NCI-H2029 treated with DMSO at 0.1 percent for 48 hours (cell line): Measurements from ENCODE around the gene FGF2.
"Not testable (repeated sequence)": the region's sequence is repeated elsewhere in the genome, so short reads cannot be mapped to it uniquely, and the experiment has no call there.

ENCODE experiments used
- DNase-seq: peaks from one replicate; lab custom pipeline; 2025; lab: John Stamatoyannopoulos, UW

The FGF2 gene

DNA sequence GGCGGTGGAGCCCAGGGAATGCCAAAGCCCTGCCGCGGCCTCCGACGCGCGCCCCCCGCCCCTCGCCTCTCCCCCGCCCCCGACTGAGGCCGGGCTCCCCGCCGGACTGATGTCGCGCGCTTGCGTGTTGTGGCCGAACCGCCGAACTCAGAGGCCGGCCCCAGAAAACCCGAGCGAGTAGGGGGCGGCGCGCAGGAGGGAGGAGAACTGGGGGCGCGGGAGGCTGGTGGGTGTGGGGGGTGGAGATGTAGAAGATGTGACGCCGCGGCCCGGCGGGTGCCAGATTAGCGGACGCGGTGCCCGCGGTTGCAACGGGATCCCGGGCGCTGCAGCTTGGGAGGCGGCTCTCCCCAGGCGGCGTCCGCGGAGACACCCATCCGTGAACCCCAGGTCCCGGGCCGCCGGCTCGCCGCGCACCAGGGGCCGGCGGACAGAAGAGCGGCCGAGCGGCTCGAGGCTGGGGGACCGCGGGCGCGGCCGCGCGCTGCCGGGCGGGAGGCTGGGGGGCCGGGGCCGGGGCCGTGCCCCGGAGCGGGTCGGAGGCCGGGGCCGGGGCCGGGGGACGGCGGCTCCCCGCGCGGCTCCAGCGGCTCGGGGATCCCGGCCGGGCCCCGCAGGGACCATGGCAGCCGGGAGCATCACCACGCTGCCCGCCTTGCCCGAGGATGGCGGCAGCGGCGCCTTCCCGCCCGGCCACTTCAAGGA lies at the start of gene FGF2:
FGF2 (plus strand) TSS at position 279 of the 705 bp plus-strand sequence; CDS start at position 623, 344 bp downstream.
- DNase-seq, result no peak

DNA sequence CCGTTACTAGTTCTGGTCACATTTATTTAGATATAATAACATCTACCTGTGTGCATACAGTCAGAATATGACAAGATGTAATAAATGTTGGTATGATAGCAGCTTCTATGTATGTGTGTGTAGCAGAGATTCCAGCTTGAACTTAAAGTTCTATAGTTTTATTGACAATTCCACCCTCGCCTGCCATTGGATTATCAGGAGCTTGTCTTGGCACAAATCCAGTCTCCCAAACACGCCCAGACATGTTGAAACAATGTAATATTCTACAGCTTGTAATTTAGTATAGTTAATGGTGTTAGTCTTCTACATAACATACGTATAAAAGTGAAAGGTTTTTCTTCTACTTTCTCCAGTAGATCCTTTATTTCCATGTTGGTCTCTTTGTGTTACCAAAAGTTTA lies 49.7 kb upstream of the FGF2 start:
- DNase-seq, result no peak

DNA sequence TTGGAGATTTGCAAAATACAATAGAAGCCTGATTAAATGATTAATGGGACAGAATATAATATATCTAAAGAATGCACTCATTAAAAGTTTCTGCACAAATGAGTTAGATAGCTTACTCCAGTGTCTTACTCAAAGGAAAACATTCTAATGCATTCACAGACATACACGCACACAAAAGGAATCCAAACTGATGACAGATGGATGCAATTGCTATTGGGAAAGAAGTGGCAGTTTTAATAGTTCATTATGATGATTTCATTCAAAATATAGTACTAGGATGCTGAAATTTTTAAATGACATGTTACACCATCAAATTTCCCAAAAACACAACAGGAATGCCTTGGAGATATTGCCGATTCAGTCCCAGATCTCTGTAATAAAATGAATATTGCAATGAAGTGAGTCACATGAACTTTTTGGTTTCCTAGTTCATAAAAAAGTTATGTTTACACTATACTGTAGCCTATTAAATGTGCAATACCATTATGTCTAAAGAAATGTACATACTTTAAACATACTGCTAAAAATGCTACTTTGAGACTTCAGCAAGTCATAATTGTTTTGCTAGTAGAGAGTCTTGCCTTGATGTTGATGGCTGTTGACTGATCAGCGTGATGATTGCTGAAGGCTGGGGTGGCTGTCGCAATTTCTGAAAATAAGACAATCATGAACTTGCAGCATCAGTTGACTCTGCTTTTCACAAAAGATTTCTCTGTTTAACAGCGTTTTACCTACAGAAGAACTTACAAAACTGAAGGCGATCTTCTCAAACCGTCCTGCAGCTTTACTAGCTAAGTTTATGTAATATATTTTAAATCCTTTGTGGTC lies 48.6 kb upstream of the FGF2 start:
- no peak for DNase-seq

DNA sequence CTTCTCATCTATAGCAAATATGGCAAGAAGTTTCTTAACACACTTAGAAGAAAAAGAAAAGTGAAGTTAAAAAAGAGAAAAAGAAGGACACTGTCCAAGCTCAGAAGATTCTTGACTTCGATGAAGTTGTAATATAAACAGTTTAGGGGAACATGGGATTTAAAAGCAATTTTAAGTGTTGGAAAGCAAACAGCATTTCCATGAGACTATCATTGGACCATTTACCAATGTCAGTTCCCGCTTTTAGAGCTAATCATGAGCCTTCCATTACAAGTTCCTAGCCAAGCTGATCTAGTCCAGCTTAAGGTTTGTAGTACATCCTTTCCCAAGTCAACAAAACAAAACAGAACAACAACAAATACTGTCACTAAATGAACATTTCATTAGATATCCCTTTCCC lies 45.1 kb upstream of the FGF2 start:
- DNase-seq, result no peak

DNA sequence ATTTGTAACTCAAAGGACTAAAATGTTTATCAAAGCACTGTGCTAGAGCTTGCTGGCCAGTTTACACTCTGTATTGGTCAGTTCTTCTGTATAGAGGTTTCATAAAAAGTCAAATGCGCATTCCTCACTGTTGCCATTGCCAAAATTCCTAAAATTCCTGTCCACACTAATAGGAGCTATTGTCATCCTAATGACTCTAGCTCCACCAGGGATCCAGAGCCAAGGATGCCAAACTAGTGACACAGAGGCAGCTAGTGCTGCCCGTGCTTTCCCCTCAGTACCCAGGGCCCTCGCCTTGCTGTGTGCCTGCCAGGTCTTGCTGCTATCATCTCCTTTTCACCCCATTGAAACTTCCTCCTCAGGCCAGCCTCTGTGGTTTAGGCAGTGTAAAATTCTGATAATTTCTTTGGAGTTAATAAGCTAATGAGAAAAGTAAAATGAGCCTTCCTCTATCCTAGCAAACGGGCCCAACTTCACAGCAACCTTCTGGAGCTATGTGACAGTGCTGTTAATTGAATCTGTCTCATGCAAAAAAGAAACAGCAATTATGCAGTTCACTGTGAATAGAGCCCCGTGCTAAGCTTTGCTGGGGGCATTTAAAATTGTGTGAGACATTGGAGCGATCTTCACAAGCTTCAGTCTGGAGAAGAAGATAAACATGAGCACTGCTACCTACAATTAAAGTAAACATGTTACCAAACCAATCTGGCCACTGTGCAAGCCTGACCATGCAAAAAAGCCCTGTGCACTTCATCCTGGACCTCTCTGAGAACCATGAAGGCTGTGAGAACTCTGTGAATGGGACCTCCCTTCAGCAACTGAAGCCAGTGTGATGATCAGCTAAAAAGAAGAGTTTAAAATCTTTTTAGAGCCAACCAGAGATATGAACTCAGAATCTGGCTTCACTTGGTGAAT lies 43.1 kb upstream of the FGF2 start:
- DNase-seq, result no peak

DNA sequence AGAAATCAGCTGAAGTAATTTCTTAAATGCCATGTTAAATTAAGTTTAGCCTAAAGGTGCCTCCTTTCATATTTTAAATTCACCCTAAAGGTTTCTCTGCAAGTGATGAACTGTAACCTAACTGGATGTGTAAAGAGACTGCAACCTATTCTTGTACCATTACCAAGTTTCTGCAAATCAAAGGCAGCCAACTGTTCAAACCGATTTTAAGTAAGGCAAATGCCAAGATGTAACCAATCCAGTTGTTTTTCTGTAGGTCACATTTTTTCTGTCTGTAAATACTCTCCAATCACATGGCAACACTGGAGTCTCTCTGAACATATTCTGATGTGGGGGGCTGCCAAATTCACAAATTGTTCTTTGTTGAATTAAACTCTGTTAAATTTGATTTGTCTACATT lies 42.4 kb upstream of the FGF2 start:
- no peak for DNase-seq

DNA sequence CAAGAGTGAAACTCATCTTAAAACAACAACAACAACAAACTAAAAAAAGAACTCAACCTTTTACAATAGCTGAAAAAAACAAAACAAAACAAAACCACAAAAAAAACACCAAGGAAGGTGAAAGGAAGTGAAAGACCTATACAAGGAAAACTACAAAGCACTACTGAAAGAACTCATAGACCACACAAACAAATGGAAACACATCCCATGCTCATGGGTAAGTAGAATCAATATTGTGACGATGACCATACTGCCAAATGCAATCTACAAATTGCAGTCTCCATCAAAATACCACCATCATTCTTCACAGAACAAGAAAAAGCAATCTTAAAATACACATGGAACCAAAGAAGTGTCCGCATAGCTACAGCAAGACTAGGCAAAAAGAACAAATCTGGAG lies 41.5 kb upstream of the FGF2 start:
- no peak for DNase-seq

DNA sequence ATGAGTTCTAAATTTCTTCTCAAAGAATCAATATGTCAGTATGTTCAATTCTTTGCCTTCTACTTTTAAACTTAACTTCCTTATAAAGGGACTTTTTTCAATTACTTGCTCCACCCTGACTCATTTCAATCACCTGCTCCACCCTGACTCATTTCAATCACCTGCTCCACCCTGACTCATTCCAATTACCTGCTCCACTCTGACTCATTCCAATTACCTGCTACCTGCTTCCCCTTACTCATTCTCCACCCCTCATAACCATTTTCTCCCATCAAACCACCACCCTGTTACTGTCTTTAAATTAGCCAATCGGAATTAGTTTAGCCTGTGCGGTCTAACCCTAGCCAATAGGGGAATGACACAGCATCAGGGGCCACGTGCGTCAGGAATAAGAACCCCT lies 40.3 kb upstream of the FGF2 start:
- DNase-seq, result not testable (repeated sequence)

DNA sequence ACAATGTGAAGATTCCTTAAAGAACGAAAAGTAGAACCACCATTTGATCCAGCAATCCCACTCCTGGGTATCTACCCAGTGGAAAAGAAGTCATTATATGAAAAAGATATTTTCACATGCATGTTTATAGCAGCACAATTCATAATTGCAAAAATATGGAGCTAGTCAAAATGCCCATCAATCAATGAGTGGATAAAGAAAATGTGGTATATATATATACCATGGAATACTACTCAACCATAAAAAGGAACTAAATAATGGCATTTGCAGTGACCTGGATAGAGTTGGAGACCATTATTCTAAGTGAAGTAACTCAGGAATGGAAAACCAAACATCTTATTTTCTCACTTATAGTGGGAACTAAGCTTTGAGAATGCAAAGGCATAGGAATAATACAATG lies 39.7 kb upstream of the FGF2 start:
- not testable (repeated sequence) for DNase-seq

DNA sequence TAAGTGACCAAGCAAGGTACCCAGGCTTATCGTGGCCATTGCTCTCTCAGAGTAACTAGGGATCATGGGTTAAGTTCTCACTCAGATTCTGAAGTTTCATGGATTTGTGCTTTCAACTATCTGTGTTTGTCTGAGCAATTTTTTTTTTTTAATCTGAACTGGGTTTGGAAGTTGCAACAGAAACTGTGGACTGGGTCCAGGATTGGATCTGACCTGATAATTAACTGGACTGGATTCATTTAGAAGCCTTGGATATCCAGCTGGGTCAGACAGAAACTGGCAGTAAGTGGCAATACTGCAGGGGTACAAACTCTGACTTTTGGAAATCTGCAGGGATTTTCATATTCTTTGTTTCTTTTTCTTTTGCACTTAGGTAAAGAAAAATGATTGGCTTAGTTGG lies 38.7 kb upstream of the FGF2 start:
- no peak for DNase-seq

DNA sequence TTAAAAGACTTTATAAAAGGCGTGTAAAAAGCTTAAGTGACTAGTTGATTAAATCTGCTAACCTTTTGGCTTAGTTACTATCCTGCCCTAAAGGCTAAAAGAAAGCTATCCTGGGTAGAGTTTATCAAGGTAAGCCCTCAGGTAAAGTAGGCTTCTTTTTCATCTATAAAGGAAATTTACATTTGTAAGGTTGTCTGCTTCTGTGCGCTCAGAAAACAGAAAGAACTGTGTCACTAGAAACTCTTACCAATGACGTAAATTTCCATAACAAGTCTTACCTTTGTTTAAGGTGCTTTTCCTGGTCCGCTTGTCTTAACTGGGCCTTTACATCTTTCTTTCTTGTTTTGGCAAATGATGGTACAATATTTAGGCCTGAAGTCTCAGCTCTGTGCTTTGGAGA lies 37.7 kb upstream of the FGF2 start:
- no peak for DNase-seq

DNA sequence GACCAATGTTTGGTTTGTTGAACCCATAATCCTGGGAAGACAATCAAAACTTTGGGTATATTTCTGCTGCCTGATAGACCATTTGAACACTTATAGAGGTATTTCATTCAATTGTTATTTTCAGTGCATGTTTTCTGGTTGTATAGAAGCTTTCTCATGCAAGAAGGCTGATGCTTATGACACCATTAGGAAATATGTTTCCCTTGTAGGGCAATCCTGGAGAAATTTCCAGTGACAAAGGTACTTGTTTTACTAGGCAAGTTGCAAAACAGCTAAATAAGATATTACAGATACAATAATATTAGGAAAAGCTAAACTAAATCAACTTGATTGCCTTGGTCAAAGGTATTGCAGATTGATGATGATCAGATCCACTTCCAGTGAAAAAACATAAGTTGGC lies 32.8 kb upstream of the FGF2 start:
- no peak for DNase-seq

DNA sequence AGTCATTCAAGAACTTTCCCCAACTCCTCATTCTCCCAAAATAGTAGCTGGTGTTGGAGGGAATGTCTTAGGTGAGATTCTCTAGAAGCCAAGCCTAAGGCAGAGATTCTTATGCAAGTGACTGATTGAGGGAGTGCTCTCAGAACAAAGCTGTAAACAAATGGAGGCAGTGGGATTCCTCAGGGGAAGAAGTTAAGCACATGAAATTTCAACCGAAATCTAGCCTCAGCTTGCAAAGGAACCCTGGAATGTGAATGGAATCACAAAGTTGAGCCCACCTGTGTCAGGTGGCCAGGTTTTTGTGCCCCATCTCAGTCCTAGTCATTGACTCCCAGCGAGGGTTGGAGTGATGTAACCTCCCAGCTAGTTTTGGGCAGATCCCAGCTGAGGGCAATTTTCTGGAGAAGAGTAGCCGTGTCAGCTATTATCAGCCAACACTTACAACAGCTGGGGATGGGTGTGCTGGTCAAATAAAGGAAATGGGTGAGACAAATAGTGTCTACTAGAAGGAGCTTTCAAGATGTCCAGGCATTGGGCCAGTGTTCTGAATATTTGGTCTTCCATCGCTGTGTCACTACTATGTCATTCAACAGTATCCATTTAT lies 29.7 kb upstream of the FGF2 start:
- no peak for DNase-seq

DNA sequence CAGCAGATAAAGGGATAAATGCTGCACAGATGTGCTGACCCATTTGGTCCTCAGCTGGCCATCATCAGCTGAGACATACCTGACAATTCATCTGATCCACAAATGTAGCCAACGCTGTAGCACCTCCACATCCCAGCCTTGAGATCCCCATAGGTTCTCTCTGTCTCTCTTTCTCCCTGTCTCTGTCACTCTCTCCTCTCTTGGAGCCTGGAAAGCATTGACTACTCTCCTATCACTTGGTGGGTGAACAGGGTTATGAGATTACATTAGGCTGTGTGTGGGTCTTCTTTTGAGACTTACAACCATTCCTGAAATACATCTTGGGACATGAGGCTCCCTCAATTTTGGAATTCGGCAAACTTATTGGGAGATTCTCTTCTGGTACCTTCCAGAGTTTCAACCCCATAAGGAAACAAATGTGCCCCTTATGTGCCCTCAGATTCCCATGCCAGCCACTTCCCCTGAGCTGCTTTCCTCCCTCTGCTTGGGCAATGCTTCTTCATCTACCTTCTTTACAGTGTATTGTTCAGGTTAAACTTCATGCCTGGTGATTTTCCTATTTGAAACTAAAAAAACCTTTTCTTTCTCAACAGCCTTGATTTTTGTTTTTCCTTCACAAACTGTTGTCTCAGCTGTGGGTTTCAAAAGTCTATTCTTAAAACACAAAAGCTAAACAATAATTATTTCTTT lies 29.1 kb upstream of the FGF2 start:
- no peak for DNase-seq

DNA sequence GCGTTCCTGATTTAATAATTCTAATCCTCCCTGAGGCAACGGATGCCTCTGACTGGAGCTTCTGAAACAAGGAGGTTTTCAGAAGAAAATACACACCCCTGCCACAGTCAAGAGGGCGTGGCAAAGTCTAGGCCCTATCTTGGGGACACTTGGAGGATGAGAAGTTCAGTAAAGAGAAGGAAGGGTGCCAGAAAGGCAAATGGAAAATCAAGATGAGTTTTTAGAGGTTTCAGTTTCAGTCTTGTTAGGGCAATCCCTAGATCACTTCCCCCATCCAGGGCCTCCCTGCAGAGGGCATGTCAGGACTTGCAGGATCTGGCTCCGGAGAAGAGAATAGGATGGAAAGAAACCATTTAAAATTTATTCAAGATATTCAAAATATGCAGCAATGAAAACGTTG lies 28.5 kb upstream of the FGF2 start:
- no peak for DNase-seq

DNA sequence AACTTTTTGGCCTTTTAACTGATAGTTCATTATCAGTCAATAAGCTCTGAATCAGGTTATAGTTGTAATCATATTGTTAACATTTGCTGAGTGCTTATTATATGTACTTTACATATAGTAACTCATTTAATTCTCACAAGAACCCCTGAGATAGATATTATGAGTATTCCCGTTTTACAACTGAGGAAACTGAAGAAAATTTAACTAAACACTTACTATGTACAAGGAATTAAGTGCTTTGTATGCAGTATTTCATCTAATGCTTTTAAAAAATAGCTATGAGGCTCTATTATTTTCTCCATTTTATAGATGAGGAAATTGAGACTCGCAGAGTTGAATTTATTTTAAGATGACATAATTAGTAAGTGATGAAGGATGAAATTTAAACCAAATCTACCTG lies 27.7 kb upstream of the FGF2 start:
- DNase-seq, result no peak

DNA sequence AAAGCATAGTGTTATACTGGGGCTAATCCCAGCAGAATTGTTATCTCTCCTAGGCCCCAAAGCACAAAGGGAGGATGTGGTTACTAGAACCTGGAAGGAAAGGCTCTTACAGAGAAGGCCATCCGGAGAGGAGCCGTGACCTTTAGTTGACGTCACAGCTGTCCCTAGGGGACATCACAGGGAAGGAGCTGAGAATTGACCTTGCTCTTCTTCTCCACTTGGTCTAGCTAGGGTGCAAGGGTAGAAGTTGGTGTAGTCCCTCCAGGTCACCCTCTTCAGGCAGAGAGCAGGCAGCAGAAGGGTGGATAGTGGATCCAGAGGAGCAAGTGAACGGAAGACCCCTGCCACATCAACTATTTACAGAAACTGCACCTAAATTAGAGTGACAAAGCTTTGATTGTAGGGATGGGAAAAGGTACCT lies 22.8 kb upstream of the FGF2 start:
- DNase-seq, result no peak

DNA sequence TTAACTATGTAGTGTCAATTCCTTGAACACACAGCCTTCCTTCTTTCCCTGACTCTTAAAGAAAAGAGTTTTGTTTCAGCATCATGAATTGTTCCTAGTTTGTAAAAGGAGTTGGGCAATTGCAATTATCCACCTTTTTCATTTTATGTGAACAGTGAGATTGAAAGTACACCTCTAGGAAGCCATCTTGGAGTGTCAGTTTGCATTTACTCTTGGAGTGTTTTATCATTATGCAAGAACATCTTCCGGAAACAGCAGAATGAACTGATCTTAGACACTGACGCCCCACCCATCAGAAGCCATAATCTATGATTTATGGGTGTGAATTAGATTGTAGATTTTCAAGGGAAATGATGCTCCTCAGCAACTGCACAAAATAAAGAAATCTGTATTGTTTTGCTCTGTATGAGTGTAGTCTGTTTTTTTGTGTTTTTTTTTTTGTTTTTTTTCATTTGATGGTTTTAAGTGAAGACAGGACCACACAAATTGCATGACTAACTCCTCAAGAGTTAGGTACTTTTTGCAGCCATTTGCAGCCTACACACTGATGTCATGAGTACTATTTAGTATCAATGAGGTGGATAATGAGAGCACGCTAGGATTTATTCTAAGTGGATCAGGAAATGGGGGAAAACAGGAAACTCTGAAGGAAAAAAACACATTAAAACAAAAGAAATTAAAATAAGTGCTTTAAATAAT lies 19.5 kb upstream of the FGF2 start:
- DNase-seq, result no peak

DNA sequence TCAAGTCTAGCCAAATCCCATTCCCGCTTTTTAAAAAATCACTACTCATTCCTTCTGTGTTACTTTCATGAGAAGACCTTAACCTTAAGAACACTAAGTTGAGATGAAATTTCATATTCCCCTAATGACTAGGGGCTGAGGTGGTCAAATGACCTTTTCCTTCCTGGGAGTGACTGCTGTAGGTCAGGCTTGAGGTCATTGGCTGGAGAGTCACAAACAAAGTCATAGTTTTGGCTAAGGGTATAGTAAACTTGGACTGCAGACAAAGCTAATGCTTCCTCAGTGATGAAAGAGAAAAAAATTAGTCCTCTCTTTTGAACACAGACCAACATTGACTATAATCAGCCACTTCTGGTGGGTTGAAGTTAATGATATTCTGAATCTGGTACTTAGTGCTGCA lies 16.0 kb upstream of the FGF2 start:
- DNase-seq, result no peak

DNA sequence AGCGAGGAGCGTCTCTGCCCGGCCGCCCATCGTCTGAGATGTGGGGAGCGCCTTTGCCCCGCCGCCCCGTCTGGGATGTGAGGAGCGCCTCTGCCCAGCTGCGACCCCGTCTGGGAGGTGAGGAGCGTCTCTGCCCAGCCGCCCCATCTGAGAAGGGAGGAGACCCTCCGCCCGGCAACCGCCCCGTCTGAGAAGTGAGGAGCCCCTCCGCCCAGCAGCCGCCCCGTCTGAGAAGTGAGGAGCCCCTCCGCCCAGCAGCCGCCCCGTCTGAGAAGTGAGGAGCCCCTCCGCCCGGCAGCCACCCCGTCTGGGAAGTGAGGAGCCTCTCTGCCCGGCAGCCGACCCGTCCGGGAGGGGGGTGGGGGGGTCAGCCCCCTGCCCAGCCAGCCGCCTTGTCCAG lies 14.8 kb upstream of the FGF2 start:
- not testable (repeated sequence) for DNase-seq

DNA sequence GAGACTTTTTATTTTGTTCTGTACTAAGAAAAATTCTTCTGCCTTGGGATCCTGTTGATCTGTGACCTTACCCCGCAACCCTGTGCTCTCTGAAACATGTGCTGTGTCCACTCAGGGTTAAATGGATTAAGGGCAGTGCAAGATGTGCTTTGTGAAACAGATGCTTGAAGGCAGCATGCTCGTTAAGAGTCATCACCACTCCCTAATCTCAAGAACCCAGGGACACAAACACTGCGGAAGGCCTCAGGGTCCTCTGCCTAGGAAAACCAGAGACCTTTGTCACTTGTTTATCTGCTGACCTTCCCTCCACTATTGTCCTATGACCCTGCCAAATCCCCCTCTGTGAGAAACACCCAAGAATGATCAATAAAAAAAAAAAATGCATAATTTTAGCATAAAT lies 13.8 kb upstream of the FGF2 start:
- not testable (repeated sequence) for DNase-seq
